ENCODE results near the gene DNMT1.

GRCh38 chr19:10243606-10244005 lies 48.9 kb upstream of the DNMT1 start:
- TF ChIP-seq CTCF (IDR thresholded peaks at IDR 0.05) (no peak), POLR2A (IDR thresholded peaks at IDR 0.05) (no peak)

Data from testis (tissue), 2 donors.